Measurements from ENCODE around the gene HTR4.
"Not testable (repeated sequence)": the region's sequence is repeated elsewhere in the genome, so short reads cannot be mapped to it uniquely, and the experiment has no call there.

Gene HTR4

GRCh38 chr5:148539851-148540250 lies 114.5 kb downstream of the HTR4 start:
- no peak for DNase-seq (ENCODE audit: low read depth in 2 of 2)

- DNase-seq (ENCODE audit: low read depth in 2 of 2), result no peak
Observed at GRCh38 chr5:148535190-148535589, 119.1 kb downstream of the HTR4 start.

- no peak for DNase-seq (ENCODE audit: low read depth in 2 of 2)
Observed at GRCh38 chr5:148532969-148533670, 121.2 kb downstream of the HTR4 start.

GRCh38 chr5:148529450-148529849 lies 124.9 kb downstream of the HTR4 start:
- DNase-seq (ENCODE audit: low read depth in 2 of 2), result not testable (repeated sequence)

- DNase-seq (ENCODE audit: low read depth in 2 of 2), result no peak
Observed at GRCh38 chr5:148524721-148525120, 129.6 kb downstream of the HTR4 start.

GRCh38 chr5:148523139-148523538 lies 131.2 kb downstream of the HTR4 start:
- DNase-seq (ENCODE audit: low read depth in 2 of 2), result no peak

GRCh38 chr5:148515460-148515859 lies 138.9 kb downstream of the HTR4 start:
- DNase-seq (ENCODE audit: low read depth in 2 of 2), result no peak

- DNase-seq (ENCODE audit: low read depth in 2 of 2), result no peak
Observed at GRCh38 chr5:148514344-148514743, 140.0 kb downstream of the HTR4 start.

GRCh38 chr5:148512498-148512897 lies 141.8 kb downstream of the HTR4 start:
- no peak for DNase-seq (ENCODE audit: low read depth in 2 of 2)

GRCh38 chr5:148511810-148512347 lies 142.4 kb downstream of the HTR4 start:
- no peak for DNase-seq (ENCODE audit: low read depth in 2 of 2)

GRCh38 chr5:148509893-148510292 lies 144.4 kb downstream of the HTR4 start:
- DNase-seq (ENCODE audit: low read depth in 2 of 2), result no peak

- DNase-seq (ENCODE audit: low read depth in 2 of 2), result no peak
Observed at GRCh38 chr5:148507648-148508047, 146.7 kb downstream of the HTR4 start.

GRCh38 chr5:148499452-148499851 lies 154.9 kb downstream of the HTR4 start:
- no peak for DNase-seq (ENCODE audit: low read depth in 2 of 2)

- no peak for DNase-seq (ENCODE audit: low read depth in 2 of 2)
Observed at GRCh38 chr5:148497757-148498156, 156.6 kb downstream of the HTR4 start.

- no peak for DNase-seq (ENCODE audit: low read depth in 2 of 2)
Observed at GRCh38 chr5:148492351-148492750, 162.0 kb downstream of the HTR4 start.

- no peak for DNase-seq (ENCODE audit: low read depth in 2 of 2)
Observed at GRCh38 chr5:148491793-148492184, 162.5 kb downstream of the HTR4 start.

- no peak for DNase-seq (ENCODE audit: low read depth in 2 of 2)
Observed at GRCh38 chr5:148491015-148491792, 163.1 kb downstream of the HTR4 start.

GRCh38 chr5:148488757-148489156 lies 165.6 kb downstream of the HTR4 start:
- DNase-seq (ENCODE audit: low read depth in 2 of 2), result no peak

- no peak for DNase-seq (ENCODE audit: low read depth in 2 of 2)
Observed at GRCh38 chr5:148486456-148486855, 167.9 kb downstream of the HTR4 start.

GRCh38 chr5:148484651-148485050 lies 169.7 kb downstream of the HTR4 start:
- no peak for DNase-seq (ENCODE audit: low read depth in 2 of 2)

GRCh38 chr5:148483750-148484149 lies 170.6 kb downstream of the HTR4 start:
- no peak for DNase-seq (ENCODE audit: low read depth in 2 of 2)

GRCh38 chr5:148482697-148483462 lies 171.4 kb downstream of the HTR4 start:
- DNase-seq (ENCODE audit: low read depth in 2 of 2), result peak; percentile 38 to 53
